MM.1S (cell line): ENCODE measurements around the gene TRNP1.

Experiments used
- EZH2 ChIP-seq: fragments of 300-600 bp; sonication (generic); optimal IDR thresholded peaks from 2 replicates; pipeline ENCODE3; 2017; ENCODE audit warnings: low read depth, mild to moderate bottlenecking, antibody characterized with exemption, low read length, mixed read lengths
- TF ChIP-seq, protein P1 (sequence below): fragments of 300-600 bp; sonication (generic); IDR thresholded peaks from 2 replicates; pipeline ENCODE4 v1.5.1; 2016; ENCODE audit warnings: antibody characterized with exemption, low read length, mixed read lengths

GRCh38 chr1:26957306-26957705, 36.2 kb upstream of the TRNP1 start:
- TF ChIP-seq, protein P1, sequence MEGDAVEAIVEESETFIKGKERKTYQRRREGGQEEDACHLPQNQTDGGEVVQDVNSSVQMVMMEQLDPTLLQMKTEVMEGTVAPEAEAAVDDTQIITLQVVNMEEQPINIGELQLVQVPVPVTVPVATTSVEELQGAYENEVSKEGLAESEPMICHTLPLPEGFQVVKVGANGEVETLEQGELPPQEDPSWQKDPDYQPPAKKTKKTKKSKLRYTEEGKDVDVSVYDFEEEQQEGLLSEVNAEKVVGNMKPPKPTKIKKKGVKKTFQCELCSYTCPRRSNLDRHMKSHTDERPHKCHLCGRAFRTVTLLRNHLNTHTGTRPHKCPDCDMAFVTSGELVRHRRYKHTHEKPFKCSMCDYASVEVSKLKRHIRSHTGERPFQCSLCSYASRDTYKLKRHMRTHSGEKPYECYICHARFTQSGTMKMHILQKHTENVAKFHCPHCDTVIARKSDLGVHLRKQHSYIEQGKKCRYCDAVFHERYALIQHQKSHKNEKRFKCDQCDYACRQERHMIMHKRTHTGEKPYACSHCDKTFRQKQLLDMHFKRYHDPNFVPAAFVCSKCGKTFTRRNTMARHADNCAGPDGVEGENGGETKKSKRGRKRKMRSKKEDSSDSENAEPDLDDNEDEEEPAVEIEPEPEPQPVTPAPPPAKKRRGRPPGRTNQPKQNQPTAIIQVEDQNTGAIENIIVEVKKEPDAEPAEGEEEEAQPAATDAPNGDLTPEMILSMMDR = no peak
- TF ChIP-seq EZH2 = no peak
